Upper lobe of right lung (tissue), 1 donor: ENCODE results near the gene NPR2. TPM values are rescaled to one million over a fixed set of nuclear protein-coding genes. Genes with fewer than 3 reads are reported as not detected.

ENCODE experiments used
- ATAC-seq: fragments of 200-7000 bp; cut with Tn5 transposase; one replicate; pipeline ENCODE4 v1.9.1; 2020; ENCODE audit warnings: mild to moderate bottlenecking, moderate library complexity
- DNase-seq: peaks from one replicate; pipeline ENCODE4 v3.0.0-alpha.2; 2020
- H3K27ac ChIP-seq: fragments of 200-600 bp; one replicate; pipeline ENCODE4 v1.8.0; 2022
- H3K27me3 ChIP-seq: fragments of 200-600 bp; one replicate; pipeline ENCODE4 v1.8.0; 2022; ENCODE audit warnings: mild to moderate bottlenecking
- H3K36me3 ChIP-seq: fragments of 200-600 bp; one replicate; pipeline ENCODE4 v1.8.0; 2022
- H3K4me1 ChIP-seq: fragments of 200-600 bp; one replicate; pipeline ENCODE4 v1.8.0; 2022
- H3K4me3 ChIP-seq: fragments of 200-600 bp; one replicate; pipeline ENCODE4 v1.8.0; 2022; ENCODE audit warnings: mild to moderate bottlenecking
- H3K9me3 ChIP-seq: fragments of 200-600 bp; one replicate; pipeline ENCODE4 v1.8.0; 2022
- intact Hi-C: fragments of 100-400 bp; cut with DNase I; formaldehyde crosslinking; loops from one replicate; pipeline ENCODE4 v1.11.0; 2022
- total RNA-seq: library from RNA; stranded (reverse); fragmentation: NEBNext Ultra II Directional; extraction: Animal tissue kit (Norgen Biotek cat#: 25700); gene quantifications from one replicate; pipeline ENCODE4 v1.2.1, GENCODE V29; 2021
- TF ChIP-seq, protein P1 (sequence below): fragments of 200-600 bp; IDR thresholded peaks from one replicate; pipeline ENCODE4 v1.8.0; 2022; ENCODE audit warnings: antibody characterized with exemption
- donor health status: DM: no; HTN: yes; CAD: no; lungs with severe emphysema.

Gene NPR2
- total RNA-seq, 1 donor from 2014 or later, result 21.7 TPM

DNA sequence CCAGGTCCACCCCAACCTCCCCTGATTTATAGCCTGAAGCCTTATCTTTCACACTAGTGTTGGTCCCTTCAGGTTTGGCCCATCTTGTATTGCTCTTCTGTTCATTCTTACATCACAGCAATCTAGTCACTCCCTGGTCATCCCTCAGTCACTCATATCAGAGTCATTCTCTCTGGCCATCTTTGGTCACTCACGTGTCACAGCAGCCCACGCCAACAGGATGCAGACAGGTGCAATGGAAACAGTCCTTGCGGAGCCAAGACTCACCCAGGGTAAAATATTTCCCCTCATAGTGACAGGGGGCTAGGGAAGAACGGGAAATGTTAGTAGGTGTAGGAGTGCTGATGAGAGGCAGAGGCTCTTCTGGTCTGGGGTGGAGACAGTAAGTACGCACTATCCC, 37.9 kb upstream of the NPR2 start:
- H3K27me3 ChIP-seq, result no peaks in the 10 kb centered on the region
- peaks cover 31% of the 10 kb centered on the region for H3K4me1 ChIP-seq
- no peak for ATAC-seq
- no peak overlapping the region for H3K27ac ChIP-seq
- no peak overlapping the region for H3K4me3 ChIP-seq
- TF ChIP-seq, protein P1, sequence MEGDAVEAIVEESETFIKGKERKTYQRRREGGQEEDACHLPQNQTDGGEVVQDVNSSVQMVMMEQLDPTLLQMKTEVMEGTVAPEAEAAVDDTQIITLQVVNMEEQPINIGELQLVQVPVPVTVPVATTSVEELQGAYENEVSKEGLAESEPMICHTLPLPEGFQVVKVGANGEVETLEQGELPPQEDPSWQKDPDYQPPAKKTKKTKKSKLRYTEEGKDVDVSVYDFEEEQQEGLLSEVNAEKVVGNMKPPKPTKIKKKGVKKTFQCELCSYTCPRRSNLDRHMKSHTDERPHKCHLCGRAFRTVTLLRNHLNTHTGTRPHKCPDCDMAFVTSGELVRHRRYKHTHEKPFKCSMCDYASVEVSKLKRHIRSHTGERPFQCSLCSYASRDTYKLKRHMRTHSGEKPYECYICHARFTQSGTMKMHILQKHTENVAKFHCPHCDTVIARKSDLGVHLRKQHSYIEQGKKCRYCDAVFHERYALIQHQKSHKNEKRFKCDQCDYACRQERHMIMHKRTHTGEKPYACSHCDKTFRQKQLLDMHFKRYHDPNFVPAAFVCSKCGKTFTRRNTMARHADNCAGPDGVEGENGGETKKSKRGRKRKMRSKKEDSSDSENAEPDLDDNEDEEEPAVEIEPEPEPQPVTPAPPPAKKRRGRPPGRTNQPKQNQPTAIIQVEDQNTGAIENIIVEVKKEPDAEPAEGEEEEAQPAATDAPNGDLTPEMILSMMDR, result no peak
- peaks cover 32% of the 10 kb centered on the region for H3K36me3 ChIP-seq
- intact Hi-C loops, result no loop called here
- no peaks in the 10 kb centered on the region for H3K9me3 ChIP-seq
- no peak for DNase-seq

DNA sequence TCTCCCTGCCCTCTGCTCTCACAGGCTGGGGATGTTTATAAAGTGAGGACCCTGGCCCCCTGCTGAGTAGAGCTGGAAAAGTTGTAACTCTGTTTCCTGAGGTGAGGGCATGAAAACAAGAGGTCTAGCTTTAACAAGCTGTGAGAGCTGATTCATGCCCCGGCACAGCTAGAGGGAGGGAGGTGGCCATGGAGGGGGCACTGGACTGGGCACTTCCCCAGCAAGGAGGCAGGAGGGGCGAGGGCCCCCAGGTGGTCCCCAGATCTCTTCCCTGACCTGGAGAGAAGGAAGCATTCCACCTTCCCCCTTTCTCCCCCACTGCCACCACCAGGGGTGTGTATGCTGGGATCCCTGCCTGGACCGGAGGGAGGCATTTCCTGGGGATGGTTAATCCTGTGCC, 37.1 kb upstream of the NPR2 start, which contains the start of gene MSMP:
Gene MSMP (minus strand): TSS at position 13 of the 400 bp plus-strand sequence. CDS start 147 bp downstream, outside the sequence.
- Histone ChIP-seq H3K27ac (no peak within 1 kb of the TSS), H3K4me1 (peaks cover 37% of the 10 kb centered on the region), H3K36me3 (peaks cover 32% of the 10 kb centered on the region), H3K27me3 (no peaks in the 10 kb centered on the region), H3K4me3 (no peak within 1 kb of the TSS), H3K9me3 (no peaks in the 10 kb centered on the region)
- ATAC-seq (no peak), DNase-seq (no peak)
- intact Hi-C loops, result no loop called here
- TF ChIP-seq, protein P1, result no peak

DNA sequence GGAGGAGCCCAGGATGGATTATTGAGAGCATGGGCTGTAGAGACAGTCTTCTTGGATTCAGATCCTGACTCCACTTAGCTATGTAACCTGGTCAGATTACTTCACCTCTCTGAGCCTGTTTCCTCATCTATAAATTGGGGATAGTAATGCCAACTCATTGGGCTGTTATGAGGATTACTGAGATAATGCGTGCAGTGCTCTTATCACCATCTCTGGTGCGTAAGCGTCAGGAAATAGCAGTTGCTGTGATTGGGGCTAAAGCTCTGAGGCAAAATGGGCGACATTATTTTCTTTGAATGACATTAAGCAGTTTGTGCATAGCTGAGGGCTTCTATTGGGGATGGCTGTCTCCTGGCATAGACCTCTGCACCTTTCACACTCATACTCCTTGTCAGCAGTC, 36.3 kb upstream of the NPR2 start:
- DNase-seq (no peak), ATAC-seq (no peak)
- TF ChIP-seq, protein P1, result no peak
- Histone ChIP-seq H3K4me3 (no peak overlapping the region), H3K4me1 (peaks cover 34% of the 10 kb centered on the region), H3K36me3 (peaks cover 32% of the 10 kb centered on the region), H3K27ac (no peak overlapping the region), H3K27me3 (no peaks in the 10 kb centered on the region), H3K9me3 (no peaks in the 10 kb centered on the region)
- intact Hi-C loops, result no loop called here

DNA sequence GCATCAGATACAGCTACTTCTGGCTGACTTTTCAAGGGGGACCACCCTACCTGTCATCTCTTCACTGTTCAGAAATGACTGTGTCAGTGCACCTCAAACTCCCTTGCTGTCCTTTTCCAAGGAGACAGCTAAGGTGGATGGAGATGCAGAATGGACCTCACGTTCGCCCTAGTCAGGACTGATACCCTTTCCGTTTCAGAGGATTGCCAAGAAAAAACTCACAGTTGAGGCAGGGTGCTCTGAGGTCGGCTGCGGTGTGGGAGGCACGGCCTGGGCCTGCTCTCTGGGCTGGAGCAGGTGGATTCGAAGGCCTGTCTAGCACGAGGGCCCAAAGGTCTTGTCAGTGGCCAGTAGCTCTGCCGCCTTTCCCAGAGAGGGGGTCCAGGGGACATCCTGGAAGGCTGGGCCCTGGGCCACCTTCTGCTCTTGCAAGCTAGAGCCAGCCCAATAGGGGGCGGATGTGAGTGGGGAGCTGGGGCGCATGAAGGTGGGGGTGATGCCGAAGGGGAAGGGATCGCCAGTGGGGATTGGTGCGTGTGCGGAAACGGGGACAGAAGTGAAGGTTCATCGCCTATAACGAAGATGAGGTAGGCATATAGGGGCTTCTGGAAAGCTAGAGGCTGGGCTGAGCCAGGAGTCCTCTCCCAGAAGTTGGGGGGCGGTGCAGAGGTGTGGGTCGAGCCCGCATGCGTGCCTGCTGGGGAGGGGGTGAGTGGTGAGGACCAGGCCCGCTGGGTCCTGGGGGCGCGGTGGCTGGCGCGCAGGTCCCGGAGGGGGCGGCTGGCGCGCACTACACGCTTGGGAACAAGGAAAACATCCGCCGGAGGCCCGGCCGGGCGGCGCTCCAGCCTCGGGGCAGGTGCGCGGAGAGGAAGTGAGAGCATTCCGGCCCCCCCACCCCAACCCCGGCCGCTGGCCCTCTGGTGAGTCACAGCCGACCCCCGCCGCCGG, 34.8 kb upstream of the NPR2 start:
- intact Hi-C loops, result no loop called here
- Histone ChIP-seq H3K27me3 (no peaks in the 10 kb centered on the region), H3K36me3 (peaks cover 21% of the 10 kb centered on the region), H3K9me3 (no peaks in the 10 kb centered on the region), H3K4me3 (peak overlapping the region; percentile 57), H3K27ac (peak overlapping the region; percentile 89), H3K4me1 (peaks cover 27% of the 10 kb centered on the region)
- DNase-seq, result peak; percentile 91
- TF ChIP-seq, protein P1, result peak; percentile 56
- peak; percentile 87 for ATAC-seq

DNA sequence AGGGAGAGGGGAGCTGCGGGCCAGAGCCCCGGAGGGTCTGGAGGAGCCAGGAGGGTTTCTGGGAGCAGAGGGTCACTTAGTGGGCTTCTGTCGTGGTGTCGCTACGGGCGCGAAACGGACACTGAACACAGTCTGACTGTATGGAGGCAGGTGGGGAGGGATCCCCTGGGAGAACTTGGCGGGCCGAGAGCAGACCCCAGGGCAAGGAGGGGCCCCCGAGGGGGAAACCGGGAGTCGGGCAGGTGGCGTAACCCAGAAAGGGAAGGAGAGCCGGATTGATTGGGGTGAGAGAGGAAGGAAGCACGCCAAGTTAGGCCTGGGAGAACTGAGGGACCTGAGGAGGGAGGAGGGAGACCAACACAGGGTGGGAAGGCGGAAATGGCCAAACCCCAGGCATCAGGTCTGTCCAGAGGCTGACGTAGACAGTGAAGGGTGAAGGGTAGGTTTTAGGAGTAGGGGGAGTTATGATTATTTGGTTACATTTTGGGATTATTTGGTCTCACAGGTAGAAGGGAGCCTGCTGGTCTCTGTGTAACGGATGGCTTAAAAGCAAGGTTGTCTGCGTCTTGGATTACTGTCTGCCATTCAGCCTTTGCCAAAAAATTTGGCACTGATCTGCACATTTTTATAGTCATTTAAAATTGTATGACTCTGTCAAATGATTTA, 34.0 kb upstream of the NPR2 start:
- ATAC-seq (peak; percentile 76), DNase-seq (no peak)
- peaks cover 13% of the 10 kb centered on the region for H3K36me3 ChIP-seq
- no peaks in the 10 kb centered on the region for H3K27me3 ChIP-seq
- H3K4me3 ChIP-seq, result peak overlapping the region; percentile 57
- H3K9me3 ChIP-seq, result no peaks in the 10 kb centered on the region
- intact Hi-C loops, result no loop called here
- TF ChIP-seq, protein P1, result no peak
- peak overlapping the region; percentile 89 for H3K27ac ChIP-seq
- peaks cover 27% of the 10 kb centered on the region for H3K4me1 ChIP-seq
